Measurements from ENCODE around the gene LAMP1.

GRCh38 chr13:113371061-113371460 is 74.0 kb downstream of the LAMP1 start:
- TF ChIP-seq POLR2A (IDR thresholded peaks at IDR 0.05) (no peak), CTCF (IDR thresholded peaks at IDR 0.05) (no peak), POLR2AphosphoS5 (IDR thresholded peaks at IDR 0.05) (no peak)
